ENCODE results near the gene DIS3L. TPM values are rescaled to one million over a fixed set of nuclear protein-coding genes. Genes with fewer than 3 reads are reported as not detected.
"Not testable (repeated sequence)": the region's sequence is repeated elsewhere in the genome, so short reads cannot be mapped to it uniquely, and the experiment has no call there.

DIS3L gene
- total RNA-seq, 2 donors from 2014 or later = 23.6 to 54.7 TPM

DNA sequence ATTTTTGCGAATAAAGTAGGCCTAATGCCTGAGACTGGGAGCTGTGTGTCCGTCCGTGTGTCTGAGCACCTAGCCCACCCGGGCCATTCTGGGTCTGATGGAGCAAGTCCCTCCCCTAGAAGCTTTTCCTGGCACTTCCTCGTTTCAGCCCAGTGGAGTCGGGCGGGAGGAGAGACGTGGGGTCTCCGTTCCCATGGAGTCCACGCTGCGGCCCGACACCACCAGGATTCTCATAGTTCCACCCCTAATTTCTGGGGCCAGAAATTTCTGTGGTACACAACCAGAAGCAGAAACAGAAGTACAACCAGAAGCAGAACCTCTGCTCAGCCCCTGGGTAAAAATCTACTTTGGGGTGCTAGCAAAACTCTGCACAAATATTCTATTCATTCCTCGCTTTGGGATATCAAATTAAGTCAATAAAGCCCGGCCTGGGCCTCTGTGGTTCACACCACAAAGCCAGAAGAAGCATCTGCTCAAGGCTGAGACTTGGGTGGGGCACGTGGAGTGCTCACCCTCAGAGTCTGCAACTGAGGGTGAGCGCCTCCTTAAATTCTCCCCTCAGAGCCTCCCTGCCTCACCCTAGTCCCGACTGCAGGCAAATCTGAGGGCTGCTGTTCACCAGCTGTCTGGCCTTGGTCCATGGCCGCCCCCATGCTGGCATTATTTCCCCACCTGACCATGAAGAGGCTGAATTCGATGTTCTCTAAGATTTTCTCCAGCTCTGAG is 38.3 kb upstream of the DIS3L start:
- H3K27me3 ChIP-seq = peaks cover 10 to 14% of the 10 kb centered on the region in 2 donors
- H3K9me3 ChIP-seq = no peaks in the 10 kb centered on the region
- no peak for DNase-seq (ENCODE audit: low spot score)

DNA sequence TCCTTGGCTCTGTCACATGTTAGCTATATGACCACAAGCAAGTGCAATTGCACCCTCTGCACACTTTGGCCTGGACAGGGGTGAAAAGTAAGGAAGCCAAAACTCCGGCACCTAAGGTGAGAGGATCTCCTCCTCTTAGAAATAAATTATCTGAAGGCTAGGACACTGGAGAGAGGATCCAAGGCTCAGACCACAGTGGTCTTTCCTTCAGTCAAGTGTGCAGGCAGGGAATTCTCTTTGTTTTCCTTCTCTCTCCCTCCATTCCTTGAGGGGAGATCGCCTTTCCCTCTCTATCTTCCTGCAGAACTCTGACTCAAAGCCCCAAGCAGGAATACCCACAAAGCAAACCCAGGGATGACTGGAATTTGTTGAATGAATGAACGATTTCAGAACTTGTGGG is 36.7 kb upstream of the DIS3L start:
- peaks cover 10 to 14% of the 10 kb centered on the region in 2 donors for H3K27me3 ChIP-seq
- TF ChIP-seq, protein P1, sequence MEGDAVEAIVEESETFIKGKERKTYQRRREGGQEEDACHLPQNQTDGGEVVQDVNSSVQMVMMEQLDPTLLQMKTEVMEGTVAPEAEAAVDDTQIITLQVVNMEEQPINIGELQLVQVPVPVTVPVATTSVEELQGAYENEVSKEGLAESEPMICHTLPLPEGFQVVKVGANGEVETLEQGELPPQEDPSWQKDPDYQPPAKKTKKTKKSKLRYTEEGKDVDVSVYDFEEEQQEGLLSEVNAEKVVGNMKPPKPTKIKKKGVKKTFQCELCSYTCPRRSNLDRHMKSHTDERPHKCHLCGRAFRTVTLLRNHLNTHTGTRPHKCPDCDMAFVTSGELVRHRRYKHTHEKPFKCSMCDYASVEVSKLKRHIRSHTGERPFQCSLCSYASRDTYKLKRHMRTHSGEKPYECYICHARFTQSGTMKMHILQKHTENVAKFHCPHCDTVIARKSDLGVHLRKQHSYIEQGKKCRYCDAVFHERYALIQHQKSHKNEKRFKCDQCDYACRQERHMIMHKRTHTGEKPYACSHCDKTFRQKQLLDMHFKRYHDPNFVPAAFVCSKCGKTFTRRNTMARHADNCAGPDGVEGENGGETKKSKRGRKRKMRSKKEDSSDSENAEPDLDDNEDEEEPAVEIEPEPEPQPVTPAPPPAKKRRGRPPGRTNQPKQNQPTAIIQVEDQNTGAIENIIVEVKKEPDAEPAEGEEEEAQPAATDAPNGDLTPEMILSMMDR (IDR thresholded peaks at IDR 0.05) = no peak
- peaks cover 0 to 26% of the 10 kb centered on the region in 2 donors for H3K4me1 ChIP-seq
- H3K4me3 ChIP-seq = no peak overlapping the region
- H3K27ac ChIP-seq = no peak overlapping the region
- no peaks in the 10 kb centered on the region for H3K36me3 ChIP-seq
- no peaks in the 10 kb centered on the region for H3K9me3 ChIP-seq
- no peak for DNase-seq (ENCODE audit: low spot score)

More for the DNA sequence above, 38.3 kb upstream of the DIS3L start:
- TF ChIP-seq, protein P1 (IDR thresholded peaks at IDR 0.05) = no peak
- Histone ChIP-seq H3K36me3 (no peaks in the 10 kb centered on the region), H3K4me3 (no peak overlapping the region), H3K27ac (no peak overlapping the region), H3K4me1 (peaks cover 0 to 28% of the 10 kb centered on the region in 2 donors)

DNA sequence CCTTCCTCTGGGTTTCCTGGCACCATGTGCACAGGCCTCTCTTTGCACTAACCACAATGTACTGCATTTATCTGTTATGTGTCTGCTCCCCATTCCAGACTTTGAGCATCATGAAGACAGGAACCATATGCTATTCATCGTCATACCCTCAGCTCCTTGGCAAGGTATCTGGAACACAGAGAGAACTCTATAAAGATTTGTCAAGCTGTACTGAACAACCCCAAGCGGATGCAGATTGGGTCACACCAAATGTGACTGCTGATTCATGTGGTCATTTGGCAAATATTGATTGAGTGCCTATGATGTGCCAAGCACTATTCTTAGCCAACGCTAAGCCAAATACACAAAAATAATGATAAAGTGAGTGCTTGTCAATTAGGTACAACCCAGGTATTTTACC is 32.3 kb upstream of the DIS3L start:
- TF ChIP-seq, protein P1 (IDR thresholded peaks at IDR 0.05) = no peak
- DNase-seq (ENCODE audit: low spot score) = no peak
- no peaks in the 10 kb centered on the region for H3K9me3 ChIP-seq
- H3K4me1 ChIP-seq = no peaks in the 10 kb centered on the region
- no peaks in the 10 kb centered on the region for H3K36me3 ChIP-seq
- no peak overlapping the region for H3K27ac ChIP-seq
- H3K4me3 ChIP-seq = no peak overlapping the region
- no peaks in the 10 kb centered on the region for H3K27me3 ChIP-seq

DNA sequence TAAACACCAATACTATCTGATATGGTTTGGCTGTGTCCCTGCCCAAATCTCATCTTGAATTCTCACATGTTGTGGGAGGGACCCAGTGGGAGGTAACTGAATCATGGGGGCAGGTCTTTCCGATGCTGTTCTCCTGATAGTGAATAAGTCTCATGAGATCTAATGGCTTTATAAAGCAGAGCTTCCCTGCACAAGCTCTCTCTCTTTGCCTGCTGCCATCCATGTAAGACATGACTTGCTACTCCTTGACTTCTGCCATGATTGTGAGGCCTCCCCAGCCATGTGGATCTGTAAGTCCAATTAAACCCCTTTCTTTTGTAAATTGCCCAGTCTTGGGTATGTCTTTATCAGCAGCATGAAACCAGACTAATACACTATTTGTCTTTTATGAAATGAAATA is 30.5 kb upstream of the DIS3L start:
- H3K27me3 ChIP-seq = not testable (repeated sequence)

DNA sequence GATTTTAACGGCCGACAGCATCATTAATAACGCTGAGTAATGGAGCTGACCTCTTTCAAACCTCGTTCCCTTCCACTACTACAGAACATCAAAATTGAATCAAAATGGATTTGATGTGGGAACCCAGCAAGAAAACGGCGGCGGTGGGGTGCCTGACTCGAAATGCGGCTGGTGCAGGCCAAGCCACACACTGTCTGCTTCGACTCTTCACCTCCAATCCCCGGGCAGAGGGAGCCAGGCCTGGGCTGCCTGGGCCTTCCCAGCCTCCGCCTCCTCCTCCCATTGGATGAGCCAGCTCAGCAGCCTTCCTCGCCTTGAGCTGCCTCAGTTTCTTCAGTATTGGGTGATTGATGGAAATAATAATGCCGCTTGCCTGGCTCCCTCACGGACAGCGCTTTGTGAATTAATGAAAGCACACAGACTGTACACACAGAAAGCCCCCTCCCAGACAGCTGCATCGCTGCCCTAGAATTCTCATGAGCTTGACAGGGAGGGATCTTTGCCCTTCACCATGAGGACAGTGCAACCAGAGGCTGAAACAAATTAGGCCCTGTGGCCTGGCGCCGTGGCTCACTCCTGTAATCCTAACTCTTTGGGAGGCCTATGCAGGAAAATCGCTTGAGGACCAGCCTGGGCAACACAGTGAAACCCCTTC is 28.4 kb upstream of the DIS3L start:
- Histone ChIP-seq H3K4me1 (no peaks in the 10 kb centered on the region), H3K9me3 (no peaks in the 10 kb centered on the region), H3K27ac (no peak overlapping the region), H3K4me3 (no peak overlapping the region), H3K27me3 (no peaks in the 10 kb centered on the region), H3K36me3 (no peaks in the 10 kb centered on the region)
- no peak for DNase-seq (ENCODE audit: low spot score)
- TF ChIP-seq, protein P1 (IDR thresholded peaks at IDR 0.05) = no peak

More for the DNA sequence above, 30.5 kb upstream of the DIS3L start:
- H3K4me1 ChIP-seq; H3K27ac ChIP-seq; H3K9me3 ChIP-seq; H3K4me3 ChIP-seq; DNase-seq (ENCODE audit: low spot score); H3K36me3 ChIP-seq: not testable (repeated sequence)

DNA sequence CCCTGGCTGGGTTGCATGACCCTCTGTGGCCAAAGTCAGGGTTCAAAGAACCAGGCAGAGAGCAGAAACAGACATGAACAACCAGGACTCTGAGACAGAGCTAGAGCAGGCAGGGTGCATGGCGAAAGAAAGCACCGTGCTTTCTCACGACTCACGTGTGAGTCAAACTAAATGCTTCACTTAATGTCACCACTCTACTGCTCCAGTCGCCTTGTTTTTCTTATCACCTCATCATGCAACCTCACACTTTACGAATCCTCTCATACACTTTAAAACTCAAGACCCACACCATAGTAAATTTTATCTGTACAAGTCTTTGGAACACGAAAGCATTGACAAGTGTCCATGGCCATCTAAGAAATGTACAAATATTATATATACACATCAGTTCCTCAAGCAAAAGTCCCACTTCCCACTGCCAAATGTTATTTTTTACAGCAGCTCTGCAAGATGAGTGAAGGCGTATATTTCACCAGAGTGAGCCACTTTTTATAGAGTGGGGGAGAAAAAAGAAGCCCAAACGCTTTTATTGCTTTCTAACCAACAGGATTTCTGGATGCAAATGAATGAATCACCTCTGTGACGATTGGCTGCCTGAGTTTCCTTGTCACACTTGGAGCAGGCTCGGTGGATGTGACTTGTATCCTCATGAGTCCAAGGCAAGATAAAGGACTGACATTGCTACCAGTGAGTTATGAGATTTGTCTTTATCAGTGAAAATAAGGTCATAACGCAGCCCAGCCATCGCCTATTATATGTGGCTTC is 23.9 kb upstream of the DIS3L start:
- TF ChIP-seq, protein P1 (IDR thresholded peaks at IDR 0.05) = no peak
- H3K4me3 ChIP-seq = no peak overlapping the region
- H3K36me3 ChIP-seq = no peaks in the 10 kb centered on the region
- no peaks in the 10 kb centered on the region for H3K9me3 ChIP-seq
- no peak for DNase-seq (ENCODE audit: low spot score)
- H3K4me1 ChIP-seq = no peaks in the 10 kb centered on the region
- no peaks in the 10 kb centered on the region for H3K27me3 ChIP-seq
- H3K27ac ChIP-seq = no peak overlapping the region
